ENCODE data around the gene SDS. TPM values are rescaled to one million over a fixed set of nuclear protein-coding genes. Genes with fewer than 3 reads are reported as not detected.

SDS gene
- total RNA-seq, 1 donor from 2014 or later, result not detected

GRCh38 chr12:113347107-113347506 is 56.6 kb downstream of the SDS start:
- DNase-seq, result no peak

- DNase-seq, result no peak
Measured at GRCh38 chr12:113346353-113346752, 57.3 kb downstream of the SDS start.

DNA sequence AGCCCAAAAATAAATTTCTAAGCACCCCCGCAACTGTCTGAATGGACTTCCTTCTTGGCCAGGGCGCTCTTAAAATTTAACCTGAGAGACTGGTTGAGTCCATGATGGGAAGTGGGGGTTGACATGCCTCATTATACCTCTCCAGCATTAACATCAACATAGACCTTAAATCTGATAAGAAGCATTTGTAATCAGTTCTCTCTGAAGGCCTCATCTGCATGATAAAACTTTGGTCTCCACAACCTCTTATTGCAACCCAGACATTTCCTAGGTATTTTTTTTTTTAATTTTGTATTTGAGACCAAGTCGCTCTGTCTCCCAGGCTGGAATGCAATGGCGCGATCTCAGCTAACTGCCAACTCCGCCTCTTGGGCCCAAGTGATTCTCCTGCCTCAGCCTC is 58.4 kb downstream of the SDS start:
- DNase-seq, result no peak

Other genes starting within 250 kb of the SDS start
- 19.4 TPM for gene DDX54, start 218.4 kb downstream of the SDS start, total RNA-seq
- gene RITA1, start 218.2 kb downstream of the SDS start, total RNA-seq, result 12.1 TPM
- 27.0 TPM for gene TPCN1, start 182.4 kb downstream of the SDS start, total RNA-seq
- gene SLC8B1, start 68.8 kb downstream of the SDS start, total RNA-seq, result 18.5 TPM
- gene PLBD2, start 45.3 kb downstream of the SDS start, total RNA-seq, result 17.4 TPM
- 0.31 TPM for gene SDSL, start 18.5 kb upstream of the SDS start, total RNA-seq
- not detected for gene LHX5, start 68.0 kb upstream of the SDS start, total RNA-seq